GM18870 (cell line): ENCODE measurements around the gene SFXN3.
A peak's percentile ranks its signal among the peaks of the same experiment; 100 is the strongest.

Source experiments
- ATAC-seq: cut with Tn5 transposase; IDR thresholded peaks from one replicate; pipeline ENCODE4 v1.9.1; 2021; ENCODE audit warnings: moderate library complexity; ENCODE audit not compliant: unreplicated experiment

The SFXN3 gene

GRCh38 chr10:100999742-101000126 lies 31.3 kb upstream of the SFXN3 start, which contains the start of gene LZTS2:
Gene LZTS2, plus strand, starts transcription at chr10:100999808. Its CDS starts 2,731 bp downstream, at chr10:101002539.
- ATAC-seq, result no peak

GRCh38 chr10:101000127-101000914 lies 30.7 kb upstream of the SFXN3 start:
- ATAC-seq, result no peak

- no peak for ATAC-seq
Measured at GRCh38 chr10:101000915-101001658, 29.9 kb upstream of the SFXN3 start.

- no peak for ATAC-seq
Measured at GRCh38 chr10:101001659-101002035, 29.4 kb upstream of the SFXN3 start.

GRCh38 chr10:101002456-101002855 lies 28.6 kb upstream of the SFXN3 start:
- no peak for ATAC-seq

GRCh38 chr10:101003639-101004206 lies 27.3 kb upstream of the SFXN3 start:
- ATAC-seq, result no peak

GRCh38 chr10:101005361-101005760 lies 25.7 kb upstream of the SFXN3 start:
- no peak for ATAC-seq

GRCh38 chr10:101005869-101006567 lies 25.0 kb upstream of the SFXN3 start:
- ATAC-seq, result no peak

GRCh38 chr10:101006593-101007098 lies 24.4 kb upstream of the SFXN3 start:
- no peak for ATAC-seq

- no peak for ATAC-seq
Measured at GRCh38 chr10:101007099-101007711, 23.8 kb upstream of the SFXN3 start.

GRCh38 chr10:101007915-101008822 lies 22.9 kb upstream of the SFXN3 start:
- ATAC-seq, result no peak

- no peak for ATAC-seq
Measured at GRCh38 chr10:101008823-101009423, 22.1 kb upstream of the SFXN3 start.

- no peak for ATAC-seq
Measured at GRCh38 chr10:101010329-101010728, 20.7 kb upstream of the SFXN3 start.

GRCh38 chr10:101011517-101012423 lies 19.3 kb upstream of the SFXN3 start:
- ATAC-seq, result no peak

- ATAC-seq, result peak; percentile 86
Measured at GRCh38 chr10:101012525-101013364, 18.3 kb upstream of the SFXN3 start.

- no peak for ATAC-seq
Measured at GRCh38 chr10:101013365-101013825, 17.6 kb upstream of the SFXN3 start.

- no peak for ATAC-seq
Measured at GRCh38 chr10:101014230-101014884, 16.7 kb upstream of the SFXN3 start.
